Measurements from ENCODE around the gene ANKRD26. TPM values are rescaled to one million over a fixed set of nuclear protein-coding genes. Genes with fewer than 3 reads are reported as not detected.

Gene ANKRD26
- total RNA-seq, 4 donors from 2014 or later: 3.6 to 14.7 (median 8.4) TPM

GRCh38 chr10:27035163-27035562 is 65.1 kb downstream of the ANKRD26 start:
- peaks cover 0 to 10% of the 10 kb centered on the region in 2 donors for H3K36me3 ChIP-seq
- no peak for ATAC-seq
- TF ChIP-seq CTCF (IDR thresholded peaks at IDR 0.05 in 4 of 5, conservative IDR thresholded peaks at IDR 0.05 in 1 of 5) (no peak), POLR2A (IDR thresholded peaks at IDR 0.05) (no peak)
- in situ Hi-C loops (cut with MboI; ENCODE audit: low sequenced_read_pairs in 4 of 4): no loop called here
- no peak for DNase-seq
- H3K9me3 ChIP-seq: no peaks in the 10 kb centered on the region
- H3K27ac ChIP-seq: no peak overlapping the region
- intact Hi-C loops (cut with DNase I; ENCODE audit: low total_unique reads): no loop called here
- no peak overlapping the region for H3K4me3 ChIP-seq
- no peaks in the 10 kb centered on the region for H3K27me3 ChIP-seq
- no peaks in the 10 kb centered on the region for H3K4me1 ChIP-seq

GRCh38 chr10:27030060-27030459 is 70.2 kb downstream of the ANKRD26 start:
- ATAC-seq (no peak), DNase-seq (no peak)
- in situ Hi-C loops (cut with MboI; ENCODE audit: low sequenced_read_pairs in 4 of 4): no loop called here
- intact Hi-C loops (cut with DNase I; ENCODE audit: low total_unique reads): no loop called here
- Histone ChIP-seq H3K36me3 (peaks cover 0 to 4% of the 10 kb centered on the region in 2 donors), H3K27ac (no peak overlapping the region), H3K4me3 (no peak overlapping the region), H3K4me1 (no peaks in the 10 kb centered on the region), H3K27me3 (no peaks in the 10 kb centered on the region), H3K9me3 (no peaks in the 10 kb centered on the region)
- TF ChIP-seq POLR2A (IDR thresholded peaks at IDR 0.05) (no peak), CTCF (IDR thresholded peaks at IDR 0.05 in 4 of 5, conservative IDR thresholded peaks at IDR 0.05 in 1 of 5) (no peak)

GRCh38 chr10:27022048-27022447 is 78.2 kb downstream of the ANKRD26 start:
- no peak overlapping the region for H3K27ac ChIP-seq
- H3K9me3 ChIP-seq: no peaks in the 10 kb centered on the region
- TF ChIP-seq CTCF (IDR thresholded peaks at IDR 0.05 in 4 of 5, conservative IDR thresholded peaks at IDR 0.05 in 1 of 5): no peak
- no peak for TF ChIP-seq POLR2A (IDR thresholded peaks at IDR 0.05)
- H3K36me3 ChIP-seq: peaks cover 0 to 11% of the 10 kb centered on the region in 2 donors
- ATAC-seq (no peak), DNase-seq (no peak)
- in situ Hi-C loops (cut with MboI; ENCODE audit: low sequenced_read_pairs in 4 of 4): no loop called here
- intact Hi-C loops (cut with DNase I; ENCODE audit: low total_unique reads): no loop called here
- H3K27me3 ChIP-seq: no peaks in the 10 kb centered on the region
- H3K4me1 ChIP-seq: no peaks in the 10 kb centered on the region
- no peak overlapping the region for H3K4me3 ChIP-seq

- Histone ChIP-seq H3K27ac (no peak overlapping the region), H3K4me3 (no peak overlapping the region), H3K9me3 (no peaks in the 10 kb centered on the region), H3K27me3 (no peaks in the 10 kb centered on the region), H3K36me3 (peaks cover 0 to 11% of the 10 kb centered on the region in 2 donors), H3K4me1 (no peaks in the 10 kb centered on the region)
- TF ChIP-seq POLR2A (IDR thresholded peaks at IDR 0.05) (no peak), CTCF (IDR thresholded peaks at IDR 0.05 in 4 of 5, conservative IDR thresholded peaks at IDR 0.05 in 1 of 5) (no peak)
- intact Hi-C loops (cut with DNase I; ENCODE audit: low total_unique reads) (no loop called here), in situ Hi-C loops (cut with MboI; ENCODE audit: low sequenced_read_pairs in 4 of 4) (no loop called here)
- ATAC-seq (no peak), DNase-seq (no peak)
Measured at GRCh38 chr10:27020243-27020642, 80.1 kb downstream of the ANKRD26 start.

- intact Hi-C loops (cut with DNase I; ENCODE audit: low total_unique reads) (no loop called here), in situ Hi-C loops (cut with MboI; ENCODE audit: low sequenced_read_pairs in 4 of 4) (no loop called here)
- Histone ChIP-seq H3K9me3 (no peaks in the 10 kb centered on the region), H3K36me3 (peaks cover 0 to 11% of the 10 kb centered on the region in 2 donors), H3K27ac (no peak overlapping the region), H3K4me3 (no peak overlapping the region), H3K4me1 (no peaks in the 10 kb centered on the region), H3K27me3 (no peaks in the 10 kb centered on the region)
- TF ChIP-seq CTCF (IDR thresholded peaks at IDR 0.05 in 4 of 5, conservative IDR thresholded peaks at IDR 0.05 in 1 of 5): no peak
- no peak for TF ChIP-seq POLR2A (IDR thresholded peaks at IDR 0.05)
- no peak for DNase-seq
- ATAC-seq: no peak
Measured at GRCh38 chr10:27019827-27020226, 80.5 kb downstream of the ANKRD26 start.
